C1 segment of cervical spinal cord (tissue), 14 donors: Measurements from ENCODE around the gene ZSWIM6.
A peak's percentile ranks its signal among the peaks of the same experiment; 100 is the strongest.

Experiments used
- DNase-seq, 14 donors: peaks; one replicate each; lab custom pipeline; 2025; lab: John Stamatoyannopoulos, UW

Gene ZSWIM6

DNA sequence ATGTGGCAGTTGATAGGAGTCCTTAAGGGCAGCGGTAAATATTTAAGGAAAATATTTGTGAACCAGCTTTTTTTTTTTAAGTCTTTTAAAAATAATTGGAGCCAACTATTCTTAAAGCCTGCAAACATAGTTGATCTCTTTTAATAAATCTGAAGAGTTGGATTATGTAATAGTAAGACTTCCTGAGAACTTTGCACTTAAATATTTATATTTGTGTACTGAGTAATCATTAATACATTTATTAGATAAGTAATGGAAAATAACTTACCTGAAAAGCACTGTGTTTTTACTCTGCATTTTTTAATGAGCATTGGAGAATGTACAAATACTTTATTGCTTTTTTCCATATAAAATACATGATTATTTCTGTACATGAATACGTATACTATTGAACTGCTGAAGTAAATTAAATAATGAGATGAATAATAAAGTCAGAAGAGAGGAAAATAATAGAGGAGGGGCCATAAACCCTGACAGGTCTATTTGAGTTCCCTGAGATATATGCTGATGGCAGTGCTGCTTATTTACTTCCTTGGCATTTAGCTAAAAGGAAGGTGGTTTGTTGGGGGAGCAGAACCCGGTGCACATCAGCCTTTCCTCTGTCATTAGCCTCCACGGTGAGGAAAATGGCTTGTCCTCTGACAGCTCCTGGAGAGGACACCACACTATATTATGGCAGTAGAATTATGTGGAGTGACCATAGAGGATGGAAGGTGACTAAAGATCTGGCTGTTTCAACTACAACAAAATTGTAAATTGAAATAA, 148.0 kb downstream of the ZSWIM6 start:
- DNase-seq, result no peak

GRCh38 chr5:61482980-61483379, 150.9 kb downstream of the ZSWIM6 start:
- no peak for DNase-seq

- no peak for DNase-seq
Measured at GRCh38 chr5:61486476-61486875, 154.4 kb downstream of the ZSWIM6 start.

- no peak for DNase-seq
Measured at GRCh38 chr5:61489574-61489973, 157.5 kb downstream of the ZSWIM6 start.

DNA sequence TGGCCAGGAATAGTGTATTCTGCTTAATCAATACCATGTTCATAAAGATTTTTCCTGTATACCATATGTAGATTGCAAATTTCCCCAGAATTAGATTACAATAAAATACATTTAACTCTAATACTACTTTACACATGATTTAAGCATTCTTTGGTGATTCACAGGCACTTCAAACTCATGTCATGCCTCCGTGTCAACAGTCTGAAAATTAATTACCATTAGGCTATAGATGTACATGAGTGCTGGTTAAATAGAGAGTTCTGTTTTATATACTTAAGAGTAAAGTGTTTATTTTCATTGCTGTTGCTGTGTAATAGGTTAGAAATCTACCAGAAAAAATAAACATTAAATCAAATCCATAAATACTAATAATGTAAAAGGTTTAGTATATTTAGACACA, 159.8 kb downstream of the ZSWIM6 start:
- DNase-seq, result no peak

DNA sequence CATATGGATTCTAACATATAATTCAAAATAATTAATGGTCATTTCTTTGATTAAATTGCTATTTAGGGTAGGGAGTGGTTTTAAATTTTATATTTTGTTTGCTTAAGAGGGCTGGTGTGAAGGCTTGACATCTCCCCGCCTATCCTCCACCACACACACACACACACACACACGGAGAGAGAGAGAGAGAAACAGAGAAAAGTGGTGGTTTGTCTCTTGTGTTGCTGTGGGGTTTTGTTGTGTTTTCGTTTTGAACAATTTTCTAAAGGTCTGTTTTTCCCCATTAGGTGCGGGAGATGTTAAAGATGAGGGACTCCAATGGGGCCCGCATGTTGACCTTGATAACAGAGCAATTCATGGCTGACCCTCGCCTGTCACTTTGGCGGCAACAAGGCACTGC, 161.9 kb downstream of the ZSWIM6 start:
- DNase-seq, result no peak

GRCh38 chr5:61496446-61496845, 164.4 kb downstream of the ZSWIM6 start:
- DNase-seq, result peak in 6 of 14 donors; percentile 4 to 54 (median 18)

- DNase-seq, result peak in 1 of 14 donors; percentile 70
Measured at GRCh38 chr5:61496860-61497259, 164.8 kb downstream of the ZSWIM6 start.

DNA sequence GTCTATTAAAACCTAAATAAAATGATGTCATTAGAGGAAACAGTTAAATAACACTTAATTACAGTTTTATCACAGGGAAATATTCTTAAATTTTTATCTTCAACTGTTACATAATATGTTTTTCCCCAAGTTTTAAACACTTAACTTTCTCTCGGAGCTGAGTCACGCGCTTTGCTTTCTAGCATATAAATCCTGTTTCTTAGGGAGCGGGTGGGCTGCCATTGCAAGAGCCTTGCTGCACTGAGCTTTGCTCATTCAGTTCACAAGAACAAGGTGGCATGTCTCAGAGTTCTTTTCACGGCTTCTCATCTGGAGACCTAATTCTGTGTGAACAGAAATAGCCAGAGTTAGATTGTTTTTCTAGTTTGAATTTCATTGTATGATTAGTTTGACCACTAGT, 166.1 kb downstream of the ZSWIM6 start:
- no peak for DNase-seq

DNA sequence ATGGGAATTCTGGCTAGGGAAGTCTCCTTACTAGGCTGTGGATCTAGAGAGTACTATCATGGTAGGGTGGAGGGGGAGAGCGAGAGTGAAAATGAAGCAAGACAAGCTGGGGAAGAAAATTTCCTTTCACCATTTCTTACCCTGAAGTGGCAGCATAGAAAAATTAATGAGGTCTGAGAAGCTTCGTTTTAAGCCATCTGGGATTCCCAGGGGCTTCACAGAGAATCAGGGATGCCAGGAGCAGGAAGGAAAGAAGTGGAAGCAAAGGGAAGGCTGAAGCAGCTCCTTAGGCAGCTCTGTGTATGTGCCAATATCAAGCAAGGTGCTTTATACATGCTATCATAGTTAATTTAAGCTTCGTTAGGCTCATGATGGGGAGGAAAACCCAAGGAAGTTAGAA, 169.9 kb downstream of the ZSWIM6 start:
- DNase-seq, result no peak

- no peak for DNase-seq
Measured at GRCh38 chr5:61504143-61504770, 172.2 kb downstream of the ZSWIM6 start.

- DNase-seq, result no peak
Measured at GRCh38 chr5:61505281-61505680, 173.2 kb downstream of the ZSWIM6 start.

DNA sequence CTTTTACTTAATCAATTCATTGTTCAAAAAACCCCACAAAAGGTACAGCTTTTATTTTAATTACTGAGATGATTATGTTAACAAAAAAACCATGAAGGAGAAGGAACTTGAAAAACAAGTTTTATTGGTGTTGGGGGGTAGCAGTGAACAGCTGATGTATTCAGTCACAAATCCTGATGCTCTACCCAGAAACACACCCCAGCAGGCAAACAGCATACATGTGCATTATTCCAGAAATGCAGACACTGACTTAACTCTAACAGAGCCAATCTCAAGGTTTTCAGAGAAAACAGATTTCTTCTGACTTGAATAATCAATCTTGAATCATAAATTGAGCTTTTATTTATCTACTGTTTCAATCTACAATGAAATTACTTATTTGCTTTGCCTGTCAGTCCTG, 175.2 kb downstream of the ZSWIM6 start:
- DNase-seq, result no peak

GRCh38 chr5:61516946-61517345, 184.9 kb downstream of the ZSWIM6 start:
- no peak for DNase-seq

DNA sequence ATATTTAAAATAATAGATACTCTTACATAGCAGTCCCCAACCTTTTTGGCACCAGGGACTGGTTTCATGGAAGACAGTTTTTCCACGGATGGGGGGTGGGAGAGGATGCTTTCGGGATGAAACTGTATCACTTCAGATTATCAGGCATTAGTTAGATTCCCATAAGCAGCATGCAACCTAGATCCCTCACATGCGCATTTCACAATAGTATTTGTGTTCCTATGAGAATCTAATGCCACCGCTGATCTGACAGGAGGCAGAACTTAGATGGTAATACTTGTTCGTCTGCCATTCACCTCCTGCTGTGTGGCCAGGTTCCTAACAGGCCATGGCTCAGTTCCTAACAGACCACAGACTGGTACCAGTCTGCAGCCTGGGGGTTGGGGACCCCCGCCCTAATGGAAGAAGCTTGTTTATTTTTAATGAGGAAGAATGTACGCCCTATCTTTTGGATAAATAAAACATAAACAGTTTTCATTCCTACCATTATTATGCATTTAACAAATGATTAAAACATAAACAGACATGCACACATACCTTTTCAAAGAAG, 187.7 kb downstream of the ZSWIM6 start:
- no peak for DNase-seq

DNA sequence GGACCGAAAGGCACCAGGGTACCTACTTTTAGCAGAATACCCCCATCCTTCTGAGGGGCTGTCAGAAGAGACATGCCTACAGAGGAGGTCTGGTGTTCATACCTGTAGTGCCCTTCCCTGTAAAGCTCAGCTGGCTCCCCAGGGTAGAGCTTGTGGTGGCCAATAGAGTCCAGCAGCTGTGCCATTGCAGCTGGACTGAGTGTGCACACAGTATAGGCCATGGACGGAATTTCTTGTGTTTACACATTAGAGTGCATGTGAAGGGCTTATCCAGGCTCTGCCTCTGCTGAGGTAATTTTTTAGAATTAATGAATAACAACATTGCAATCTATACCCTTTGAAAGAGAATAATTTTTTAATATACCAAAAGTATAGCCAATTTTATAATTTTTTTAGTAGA, 191.0 kb downstream of the ZSWIM6 start:
- no peak for DNase-seq

- no peak for DNase-seq
Measured at GRCh38 chr5:61523997-61524396, 191.9 kb downstream of the ZSWIM6 start.

DNA sequence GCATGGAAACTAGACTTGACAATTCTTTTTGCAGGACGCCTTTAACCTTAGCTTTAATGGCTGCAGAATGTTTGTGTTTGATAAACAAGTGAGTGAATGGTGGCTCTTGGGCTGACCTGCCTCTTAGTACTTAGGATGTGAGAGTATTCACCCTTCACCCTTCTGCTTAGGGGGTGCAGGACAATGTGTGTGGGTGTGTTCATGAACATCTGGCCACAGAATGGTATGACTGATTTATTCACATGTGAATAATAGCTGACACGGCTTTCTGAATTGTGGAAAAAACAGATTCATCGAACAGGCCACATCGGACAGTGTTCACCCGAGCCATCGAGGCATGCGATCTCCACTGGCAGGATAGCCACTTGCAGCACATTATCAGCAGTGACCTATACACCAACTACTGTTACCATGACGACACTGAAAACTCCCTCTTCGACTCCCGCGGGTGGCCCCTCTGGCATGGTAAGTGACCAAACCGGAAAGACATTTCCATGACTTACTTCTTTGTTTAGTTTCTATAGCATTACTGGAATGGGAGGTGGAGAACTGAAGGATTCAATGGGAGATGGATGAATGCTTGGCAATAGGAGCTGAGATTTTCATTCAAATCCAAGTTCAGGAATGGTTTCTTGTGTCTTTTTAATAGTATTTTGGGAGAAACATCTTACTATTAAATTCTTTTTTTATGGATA, 193.6 kb downstream of the ZSWIM6 start:
- peak in 2 of 14 donors; percentile 8 to 28 for DNase-seq

GRCh38 chr5:61526207-61526519, 194.1 kb downstream of the ZSWIM6 start:
- DNase-seq, result no peak

DNA sequence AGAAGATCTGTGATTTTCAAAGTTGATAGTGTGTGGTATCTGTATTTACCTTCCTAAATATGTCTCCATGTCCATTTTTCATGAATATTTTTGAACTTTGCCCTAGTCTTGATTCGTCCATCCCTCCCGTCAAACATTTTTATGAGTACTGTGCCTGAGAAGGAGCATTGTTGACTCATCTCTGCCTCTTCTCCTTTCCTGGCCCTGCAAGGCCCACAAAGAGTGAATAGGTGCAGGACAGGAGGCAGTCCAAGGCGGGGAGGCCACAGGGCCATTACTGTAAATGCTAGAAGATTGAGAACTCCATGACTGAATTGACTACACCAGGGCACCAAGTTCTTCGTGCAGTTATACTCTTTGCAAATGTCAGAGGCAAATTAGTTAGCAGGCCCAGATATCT, 200.9 kb downstream of the ZSWIM6 start:
- DNase-seq, result no peak

- DNase-seq, result no peak
Measured at GRCh38 chr5:61534481-61535267, 202.6 kb downstream of the ZSWIM6 start.

- DNase-seq, result no peak
Measured at GRCh38 chr5:61535828-61536227, 203.8 kb downstream of the ZSWIM6 start.
